Measurements from ENCODE around the gene TNFRSF19.

DNA sequence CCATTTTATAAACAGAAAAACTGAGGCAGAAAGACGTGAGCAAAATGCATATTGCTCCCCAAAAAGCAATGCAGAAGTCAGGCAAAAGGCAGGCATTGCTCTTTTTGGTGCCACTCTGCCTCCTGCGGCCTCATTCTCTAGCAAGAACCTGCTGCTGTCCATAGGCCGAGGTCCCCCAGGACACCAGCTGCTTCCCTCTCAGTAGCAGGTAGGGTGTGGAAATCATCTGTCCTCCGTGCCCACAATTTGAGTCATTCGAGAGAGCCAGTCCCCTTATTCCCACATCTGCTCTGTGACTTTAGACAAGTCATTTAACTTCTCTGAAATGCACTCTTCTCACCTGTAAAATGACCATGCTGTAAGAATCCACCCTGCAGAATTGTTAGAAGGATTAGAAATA is 50.0 kb downstream of the TNFRSF19 start:
- TF ChIP-seq ZNF274 (IDR thresholded peaks at IDR 0.05; ENCODE audit: low read depth, low read length) (no peak), SUZ12 (IDR thresholded peaks at IDR 0.05; ENCODE audit: extremely low read depth, insufficient read depth, insufficient read length) (no peak), YY1 (IDR thresholded peaks at IDR 0.05; ENCODE audit: insufficient read depth, insufficient read length) (no peak)

Data from NT2/D1 (cell line).